Measurements from ENCODE around the gene TEAD2.
"Not testable (repeated sequence)": the region's sequence is repeated elsewhere in the genome, so short reads cannot be mapped to it uniquely, and the experiment has no call there.

TEAD2 gene

GRCh38 chr19:49326165-49326704, 36.0 kb downstream of the TEAD2 start:
- Histone ChIP-seq H3F3A (ENCODE audit: control insufficient read depth, insufficient read depth) (peaks cover 59% of the 10 kb centered on the region), H3K9me2 (replicated peaks; ENCODE audit: control insufficient read depth, low read length) (no peaks in the 10 kb centered on the region), H3K4me3 (ENCODE audit: low read length) (peak overlapping the region; percentile 85), H3K36me3 (ENCODE audit: control insufficient read depth, low read length) (peaks cover 47% of the 10 kb centered on the region), H3K27me3 (ENCODE audit: control insufficient read depth, low read length) (no peaks in the 10 kb centered on the region), H3K4me2 (ENCODE audit: low read length) (peak overlapping the region; percentile 99), H3K4me1 (ENCODE audit: control insufficient read depth, low read length) (peaks cover 69% of the 10 kb centered on the region), H4K20me1 (ENCODE audit: control insufficient read depth, insufficient read depth, low read depth, low read length) (no peaks in the 10 kb centered on the region), H3K79me2 (ENCODE audit: control insufficient read depth, low read length) (peaks cover 39% of the 10 kb centered on the region), H3K9me3 (ENCODE audit: control insufficient read depth, insufficient read depth, low read length) (peaks cover 8% of the 10 kb centered on the region), H3K27ac (ENCODE audit: low read depth, low read length) (peak overlapping the region; percentile 97)
- no peak for TF ChIP-seq CTCF (IDR thresholded peaks at IDR 0.05; ENCODE audit: low read depth, low read length, poor library complexity, severe bottlenecking)
- no peak for TF ChIP-seq EZH2phosphoT487 (IDR thresholded peaks at IDR 0.05; ENCODE audit: borderline replicate concordance, low read length)

GRCh38 chr19:49325756-49326155, 36.5 kb downstream of the TEAD2 start:
- H3K27me3 ChIP-seq (ENCODE audit: control insufficient read depth, low read length); H3K9me3 ChIP-seq (ENCODE audit: control insufficient read depth, insufficient read depth, low read length); H4K20me1 ChIP-seq (ENCODE audit: control insufficient read depth, insufficient read depth, low read depth, low read length); H3K9me2 ChIP-seq (replicated peaks; ENCODE audit: control insufficient read depth, low read length): not testable (repeated sequence)
- Histone ChIP-seq H3K79me2 (ENCODE audit: control insufficient read depth, low read length) (peaks cover 34% of the 10 kb centered on the region), H3K27ac (ENCODE audit: low read depth, low read length) (peak overlapping the region; percentile 97), H3K4me2 (ENCODE audit: low read length) (peak overlapping the region; percentile 99), H3F3A (ENCODE audit: control insufficient read depth, insufficient read depth) (peaks cover 56% of the 10 kb centered on the region), H3K36me3 (ENCODE audit: control insufficient read depth, low read length) (peaks cover 43% of the 10 kb centered on the region), H3K4me1 (ENCODE audit: control insufficient read depth, low read length) (peaks cover 64% of the 10 kb centered on the region), H3K4me3 (ENCODE audit: low read length) (peak overlapping the region; percentile 85)

- H3K9me2 ChIP-seq (replicated peaks; ENCODE audit: control insufficient read depth, low read length) = no peaks in the 10 kb centered on the region
- no peaks in the 10 kb centered on the region for H3K27me3 ChIP-seq (ENCODE audit: control insufficient read depth, low read length)
- H3K4me3 ChIP-seq (ENCODE audit: low read length) = peak within 1 kb of the TSS; percentile 85
- H3F3A ChIP-seq (ENCODE audit: control insufficient read depth, insufficient read depth) = peaks cover 55% of the 10 kb centered on the region
- H3K4me2 ChIP-seq (ENCODE audit: low read length) = peak within 1 kb of the TSS; percentile 99
- H3K36me3 ChIP-seq (ENCODE audit: control insufficient read depth, low read length) = peaks cover 35% of the 10 kb centered on the region
- H3K4me1 ChIP-seq (ENCODE audit: control insufficient read depth, low read length) = peaks cover 56% of the 10 kb centered on the region
- peaks cover 8% of the 10 kb centered on the region for H3K9me3 ChIP-seq (ENCODE audit: control insufficient read depth, insufficient read depth, low read length)
- peak within 1 kb of the TSS; percentile 97 for H3K27ac ChIP-seq (ENCODE audit: low read depth, low read length)
- no peaks in the 10 kb centered on the region for H4K20me1 ChIP-seq (ENCODE audit: control insufficient read depth, insufficient read depth, low read depth, low read length)
- TF ChIP-seq CTCF (IDR thresholded peaks at IDR 0.05; ENCODE audit: low read depth, low read length, poor library complexity, severe bottlenecking) (no peak), EZH2phosphoT487 (IDR thresholded peaks at IDR 0.05; ENCODE audit: borderline replicate concordance, low read length) (no peak)
- H3K79me2 ChIP-seq (ENCODE audit: control insufficient read depth, low read length) = peaks cover 27% of the 10 kb centered on the region
These were observed 37.2 kb downstream of the TEAD2 start, which contains the start of gene SLC6A16 for GRCh38 chr19:49324801-49325576. Gene SLC6A16 (minus strand): TSS chr19:49325191. CDS start chr19:49311347, 13,844 bp downstream.

- Histone ChIP-seq H3K79me2 (ENCODE audit: control insufficient read depth, low read length) (peaks cover 19% of the 10 kb centered on the region), H3F3A (ENCODE audit: control insufficient read depth, insufficient read depth) (peaks cover 20% of the 10 kb centered on the region), H3K27ac (ENCODE audit: low read depth, low read length) (no peak overlapping the region), H3K9me3 (ENCODE audit: control insufficient read depth, insufficient read depth, low read length) (peaks cover 13% of the 10 kb centered on the region), H3K4me3 (ENCODE audit: low read length) (no peak overlapping the region), H4K20me1 (ENCODE audit: control insufficient read depth, insufficient read depth, low read depth, low read length) (no peaks in the 10 kb centered on the region), H3K27me3 (ENCODE audit: control insufficient read depth, low read length) (no peaks in the 10 kb centered on the region), H3K36me3 (ENCODE audit: control insufficient read depth, low read length) (peaks cover 23% of the 10 kb centered on the region), H3K4me2 (ENCODE audit: low read length) (no peak overlapping the region), H3K4me1 (ENCODE audit: control insufficient read depth, low read length) (peaks cover 32% of the 10 kb centered on the region), H3K9me2 (replicated peaks; ENCODE audit: control insufficient read depth, low read length) (no peaks in the 10 kb centered on the region)
- TF ChIP-seq EZH2phosphoT487 (IDR thresholded peaks at IDR 0.05; ENCODE audit: borderline replicate concordance, low read length) (no peak), CTCF (IDR thresholded peaks at IDR 0.05; ENCODE audit: low read depth, low read length, poor library complexity, severe bottlenecking) (no peak)
These were observed 43.9 kb downstream of the TEAD2 start for GRCh38 chr19:49318296-49318695.

All from DOHH2 (cell line).